Trophoblast cell (in vitro differentiated cells and primary cell): Measurements from ENCODE around the gene NUDT16L1.
A peak's percentile ranks its signal among the peaks of the same experiment; 100 is the strongest.
"Not testable (repeated sequence)": the region's sequence is repeated elsewhere in the genome, so short reads cannot be mapped to it uniquely, and the experiment has no call there.

Source experiments
- DNase-seq, 2 donors: peaks; one replicate each; pipeline ENCODE4 v3.0.0-alpha.2; 2016
- H2AFZ ChIP-seq: 2 replicates; pipeline ENCODE4 v1.6.1; 2013; ENCODE audit warnings: low read length, moderate library complexity, mild to moderate bottlenecking; ENCODE audit not compliant: insufficient read depth, poor library complexity
- H2AK5ac ChIP-seq: 2 replicates; pipeline ENCODE4 v1.6.1; 2013; ENCODE audit warnings: mild to moderate bottlenecking, low read length
- H2BK120ac ChIP-seq: 2 replicates; pipeline ENCODE4 v1.6.1; 2013; ENCODE audit warnings: low read length, mild to moderate bottlenecking, moderate library complexity; ENCODE audit not compliant: insufficient read depth, poor library complexity
- H2BK12ac ChIP-seq: 2 replicates; pipeline ENCODE4 v1.6.1; 2013; ENCODE audit warnings: mild to moderate bottlenecking, low read length, moderate library complexity
- H2BK5ac ChIP-seq: 2 replicates; pipeline ENCODE4 v1.6.1; 2013; ENCODE audit warnings: low read length, low read depth, moderate library complexity, mild to moderate bottlenecking; ENCODE audit not compliant: poor library complexity
- H3K14ac ChIP-seq: 2 replicates; pipeline ENCODE4 v1.6.1; 2013; ENCODE audit warnings: mild to moderate bottlenecking, low read length
- H3K18ac ChIP-seq: 2 replicates; pipeline ENCODE4 v1.6.1; 2013; ENCODE audit warnings: mild to moderate bottlenecking, low read length
- H3K23ac ChIP-seq: 2 replicates; pipeline ENCODE4 v1.6.1; 2013; ENCODE audit warnings: low read length
- H3K27ac ChIP-seq: 2 replicates; pipeline ENCODE4 v1.5.1; 2013; ENCODE audit warnings: low read depth, mild to moderate bottlenecking, inconsistent platforms, low read length, moderate library complexity
- H3K27me3 ChIP-seq: 2 replicates; pipeline ENCODE4 v1.6.1; 2013; ENCODE audit warnings: inconsistent platforms, mild to moderate bottlenecking, low read length, moderate library complexity; ENCODE audit not compliant: insufficient read depth
- H3K36me3 ChIP-seq, 2 experiments: 1 replicate in 1 of 2; 2 replicates in 1 of 2; pipeline ENCODE4 v1.6.1; 2013; ENCODE audit warnings: low read length in 2 of 2, mild to moderate bottlenecking in 2 of 2, moderate library complexity in 1 of 2; ENCODE audit not compliant: insufficient read depth in 2 of 2, control insufficient read depth in 1 of 2
- H3K4ac ChIP-seq: 2 replicates; pipeline ENCODE4 v1.6.1; 2013; ENCODE audit warnings: low read depth, mild to moderate bottlenecking, low read length, moderate library complexity
- H3K4me1 ChIP-seq, 2 experiments: 1 replicate in 1 of 2; 2 replicates in 1 of 2; pipeline ENCODE4 v1.6.1; 2013; ENCODE audit warnings: low read length in 2 of 2, mild to moderate bottlenecking in 2 of 2, moderate library complexity in 1 of 2; ENCODE audit not compliant: insufficient read depth in 2 of 2, control insufficient read depth in 1 of 2
- H3K4me2 ChIP-seq: 2 replicates; pipeline ENCODE4 v1.6.1; 2013; ENCODE audit warnings: inconsistent platforms, mild to moderate bottlenecking, low read length, moderate library complexity
- H3K4me3 ChIP-seq: 2 replicates; pipeline ENCODE4 v1.5.1; 2013; ENCODE audit warnings: mild to moderate bottlenecking, low read depth, low read length, inconsistent platforms
- H3K79me1 ChIP-seq: one replicate; pipeline ENCODE4 v1.6.1; 2013; ENCODE audit warnings: low read length
- H3K79me2 ChIP-seq: 2 replicates; pipeline ENCODE4 v1.6.1; 2013; ENCODE audit warnings: low read length, mild to moderate bottlenecking; ENCODE audit not compliant: control insufficient read depth, insufficient read depth, poor library complexity
- H3K9ac ChIP-seq: 2 replicates; pipeline ENCODE4 v1.6.1; 2013; ENCODE audit warnings: mild to moderate bottlenecking, low read length
- H3K9me3 ChIP-seq: 2 replicates; pipeline ENCODE4 v1.6.1; 2013; ENCODE audit warnings: low read depth, mild to moderate bottlenecking, control low read depth, inconsistent platforms, low read length; ENCODE audit not compliant: insufficient read depth
- H4K12ac ChIP-seq: 2 replicates; pipeline ENCODE4 v1.6.1; 2013; ENCODE audit warnings: low read depth, mild to moderate bottlenecking, low read length, moderate library complexity
- H4K8ac ChIP-seq: 2 replicates; pipeline ENCODE4 v1.6.1; 2013; ENCODE audit warnings: low read depth, mild to moderate bottlenecking, low read length, moderate library complexity
- H4K91ac ChIP-seq: one replicate; pipeline ENCODE4 v1.6.1; 2013; ENCODE audit warnings: low read depth, mild to moderate bottlenecking, low read length, moderate library complexity
- WGBS: extraction: QIAGEN DNeasy Blood & Tissue Kit; methylation state at CpG from one replicate; pipeline ENCODE4 v1.1.7; 2013; ENCODE audit warnings: missing lambda C conversion rate; ENCODE audit not compliant: insufficient read length, insufficient coverage; ENCODE audit errors: extremely low coverage; 5-methylcytosine and 5-hydroxymethylcytosine counted together

Gene NUDT16L1

GRCh38 chr16:4649744-4650442, 43.5 kb upstream of the NUDT16L1 start:
- Histone ChIP-seq H3K23ac (no peak overlapping the region), H3K4me2 (no peak overlapping the region), H3K27ac (no peak overlapping the region), H3K4me1 (no peaks in the 10 kb centered on the region), H4K12ac (no peak overlapping the region), H2BK5ac (no peak overlapping the region), H3K9ac (no peak overlapping the region), H2BK12ac (no peak overlapping the region), H3K36me3 (peaks cover 43 to 49% of the 10 kb centered on the region in 2 experiments), H2AK5ac (no peak overlapping the region), H3K4me3 (no peak overlapping the region), H3K79me1 (no peaks in the 10 kb centered on the region), H3K4ac (no peak overlapping the region), H4K91ac (no peak overlapping the region), H2AFZ (no peak overlapping the region), H3K9me3 (peaks cover 12% of the 10 kb centered on the region), H3K18ac (no peak overlapping the region), H2BK120ac (no peak overlapping the region), H3K14ac (no peak overlapping the region), H3K27me3 (no peaks in the 10 kb centered on the region), H3K79me2 (no peaks in the 10 kb centered on the region), H4K8ac (no peak overlapping the region)
- WGBS, result no CpG with 5 or more reads among the region's 25 CpGs
- DNase-seq, result no peak

DNA sequence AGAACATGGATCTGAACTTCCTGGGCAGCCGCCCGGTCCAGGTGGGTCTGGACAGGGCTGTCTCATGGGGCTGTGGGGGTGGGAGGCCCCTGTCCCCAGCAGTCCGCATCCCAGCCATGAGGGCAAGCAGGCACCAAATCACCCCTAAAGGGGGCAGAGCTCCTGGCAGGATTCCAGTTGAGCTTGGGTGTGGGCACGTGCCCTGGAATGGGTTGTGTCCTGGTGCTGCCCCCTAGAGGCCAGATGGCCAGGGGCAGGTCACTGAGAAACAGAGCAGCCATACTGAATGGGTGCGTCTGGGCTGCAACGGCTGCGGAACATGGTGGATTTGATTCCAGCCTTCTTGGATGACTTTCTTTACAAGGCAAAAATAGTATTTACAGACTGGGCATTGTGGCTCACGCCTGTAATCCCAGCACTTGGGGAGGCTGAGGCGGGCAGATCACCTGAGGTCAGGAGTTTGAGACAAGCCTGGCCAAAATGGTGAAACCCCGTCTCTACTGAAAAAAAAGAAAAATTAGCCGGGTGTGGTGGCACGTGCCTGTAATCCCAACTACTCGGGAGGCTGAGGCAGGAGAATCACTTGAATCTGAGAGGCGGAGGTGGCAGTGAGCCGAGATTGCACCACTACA, 42.8 kb upstream of the NUDT16L1 start:
- H3K23ac ChIP-seq, H3K4me2 ChIP-seq, H3K4ac ChIP-seq, H2AK5ac ChIP-seq, H4K12ac ChIP-seq, H4K8ac ChIP-seq, H3K27ac ChIP-seq, H2BK12ac ChIP-seq, H3K4me1 ChIP-seq, H2AFZ ChIP-seq, H3K14ac ChIP-seq, H3K27me3 ChIP-seq, H2BK5ac ChIP-seq, H3K79me1 ChIP-seq, H3K9ac ChIP-seq, H4K91ac ChIP-seq, H2BK120ac ChIP-seq, H3K4me3 ChIP-seq, H3K18ac ChIP-seq, H3K79me2 ChIP-seq: not testable (repeated sequence)
- peak; percentile 63 to 76 for DNase-seq
- Histone ChIP-seq H3K36me3 (peaks cover 49 to 55% of the 10 kb centered on the region in 2 experiments), H3K9me3 (peaks cover 14% of the 10 kb centered on the region)
- no CpG with 5 or more reads among the region's 15 CpGs for WGBS

GRCh38 chr16:4651827-4652226, 41.5 kb upstream of the NUDT16L1 start:
- Histone ChIP-seq H3K27ac (no peak overlapping the region), H3K18ac (no peak overlapping the region), H3K9me3 (peaks cover 12% of the 10 kb centered on the region), H2BK12ac (no peak overlapping the region), H2AK5ac (no peak overlapping the region), H3K27me3 (no peaks in the 10 kb centered on the region), H3K4me2 (no peak overlapping the region), H3K4ac (no peak overlapping the region), H3K14ac (no peak overlapping the region), H3K79me1 (no peaks in the 10 kb centered on the region), H4K8ac (no peak overlapping the region), H3K4me3 (peak overlapping the region; percentile 16), H3K79me2 (no peaks in the 10 kb centered on the region), H3K23ac (no peak overlapping the region), H2BK120ac (no peak overlapping the region), H3K4me1 (no peaks in the 10 kb centered on the region), H2BK5ac (no peak overlapping the region), H4K91ac (no peak overlapping the region), H3K36me3 (peaks cover 56 to 64% of the 10 kb centered on the region in 2 experiments), H2AFZ (no peak overlapping the region), H3K9ac (no peak overlapping the region), H4K12ac (no peak overlapping the region)
- WGBS, result no CpG with 5 or more reads among the region's 13 CpGs
- no peak for DNase-seq

GRCh38 chr16:4652561-4652960, 40.8 kb upstream of the NUDT16L1 start:
- Histone ChIP-seq H3K4me1 (no peaks in the 10 kb centered on the region), H2BK120ac (no peak overlapping the region), H2AFZ (no peak overlapping the region), H3K14ac (no peak overlapping the region), H3K27me3 (no peaks in the 10 kb centered on the region), H3K79me2 (no peaks in the 10 kb centered on the region), H3K27ac (no peak overlapping the region), H2BK5ac (no peak overlapping the region), H4K12ac (no peak overlapping the region), H3K4ac (no peak overlapping the region), H2BK12ac (no peak overlapping the region), H3K9me3 (peaks cover 10% of the 10 kb centered on the region), H3K4me2 (no peak overlapping the region), H3K9ac (no peak overlapping the region), H2AK5ac (no peak overlapping the region), H3K23ac (no peak overlapping the region), H4K91ac (no peak overlapping the region), H3K4me3 (no peak overlapping the region), H3K36me3 (peaks cover 60 to 69% of the 10 kb centered on the region in 2 experiments), H4K8ac (no peak overlapping the region), H3K79me1 (no peaks in the 10 kb centered on the region), H3K18ac (no peak overlapping the region)
- DNase-seq, result no peak
- WGBS, result no CpG with 5 or more reads among the region's 25 CpGs
